Measurements from ENCODE around the gene ACBD6.

GRCh38 chr1:180301135-180301742, 201.1 kb downstream of the ACBD6 start:
- TF ChIP-seq CTCF (conservative IDR thresholded peaks at IDR 0.05; ENCODE audit: low read depth, low read length), result no peak
- TF ChIP-seq EZH2 (IDR thresholded peaks at IDR 0.05; ENCODE audit: borderline replicate concordance, low read depth, low read length, poor library complexity, severe bottlenecking), result no peak
